ENCODE results near the gene APLNR. TPM values are rescaled to one million over a fixed set of nuclear protein-coding genes. Genes with fewer than 3 reads are reported as not detected.
A peak's percentile ranks its signal among the peaks of the same experiment; 100 is the strongest.

The APLNR gene
- polyA plus RNA-seq, 3 donors, result not detected

DNA sequence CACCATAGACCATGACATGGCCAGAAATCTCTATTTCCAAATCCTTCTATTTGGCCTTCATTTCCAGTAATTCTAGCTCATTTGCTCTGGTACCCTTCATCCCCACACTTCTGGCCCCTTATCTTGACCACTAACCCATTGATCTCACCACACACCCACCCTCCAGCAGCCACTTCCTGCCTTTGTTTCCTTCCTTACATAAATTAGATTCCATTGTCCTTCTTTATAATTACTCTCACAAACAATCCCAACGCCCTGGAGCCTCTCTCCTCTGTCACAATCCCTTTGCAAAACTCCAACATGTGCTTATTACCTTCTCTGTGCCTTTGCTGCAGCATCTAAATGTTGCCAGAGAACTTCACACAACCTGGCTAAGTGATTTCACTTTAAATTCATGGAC, 14.8 kb downstream of the APLNR start:
- Mint-ChIP-seq H3K4me3 (no peak overlapping the region), H3K36me3 (no peaks in the 10 kb centered on the region), H3K27me3 (ENCODE audit: low read depth in 3 of 3) (peaks cover 0 to 4% (median 2%) of the 10 kb centered on the region in 3 donors), H3K27ac (no peak overlapping the region), H3K4me1 (peaks cover 17% of the 10 kb centered on the region), H3K9me3 (peaks cover 0 to 9% (median 7%) of the 10 kb centered on the region in 7 donors)
- H3K9ac ChIP-seq (ENCODE audit: insufficient read depth, low read length, poor library complexity, severe bottlenecking), result no peak overlapping the region
- peaks cover 6 to 10% of the 10 kb centered on the region in 2 donors for H3K27me3 ChIP-seq (ENCODE audit: control insufficient read depth in 2 of 2, insufficient read depth in 2 of 2, low read length in 2 of 2)
- no peaks in the 10 kb centered on the region for H3K79me2 ChIP-seq (ENCODE audit: insufficient read depth, low read length)
- no peaks in the 10 kb centered on the region for H4K20me1 ChIP-seq (ENCODE audit: insufficient read depth, low read length)
- H3K4me2 ChIP-seq (replicated peaks; ENCODE audit: extremely low read depth, low read length, poor library complexity, severe bottlenecking), result no peak overlapping the region
- TF ChIP-seq, protein P1, sequence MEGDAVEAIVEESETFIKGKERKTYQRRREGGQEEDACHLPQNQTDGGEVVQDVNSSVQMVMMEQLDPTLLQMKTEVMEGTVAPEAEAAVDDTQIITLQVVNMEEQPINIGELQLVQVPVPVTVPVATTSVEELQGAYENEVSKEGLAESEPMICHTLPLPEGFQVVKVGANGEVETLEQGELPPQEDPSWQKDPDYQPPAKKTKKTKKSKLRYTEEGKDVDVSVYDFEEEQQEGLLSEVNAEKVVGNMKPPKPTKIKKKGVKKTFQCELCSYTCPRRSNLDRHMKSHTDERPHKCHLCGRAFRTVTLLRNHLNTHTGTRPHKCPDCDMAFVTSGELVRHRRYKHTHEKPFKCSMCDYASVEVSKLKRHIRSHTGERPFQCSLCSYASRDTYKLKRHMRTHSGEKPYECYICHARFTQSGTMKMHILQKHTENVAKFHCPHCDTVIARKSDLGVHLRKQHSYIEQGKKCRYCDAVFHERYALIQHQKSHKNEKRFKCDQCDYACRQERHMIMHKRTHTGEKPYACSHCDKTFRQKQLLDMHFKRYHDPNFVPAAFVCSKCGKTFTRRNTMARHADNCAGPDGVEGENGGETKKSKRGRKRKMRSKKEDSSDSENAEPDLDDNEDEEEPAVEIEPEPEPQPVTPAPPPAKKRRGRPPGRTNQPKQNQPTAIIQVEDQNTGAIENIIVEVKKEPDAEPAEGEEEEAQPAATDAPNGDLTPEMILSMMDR (IDR thresholded peaks at IDR 0.05), result no peak
- WGBS (ENCODE audit: insufficient coverage), result 13% methylated on average over 1 of the region's 1 CpG
- no peak overlapping the region for H3K4me3 ChIP-seq (replicated peaks in 1 of 3; ENCODE audit: low read depth in 2 of 3, low read length in 3 of 3)
- no peak for DNase-seq
- no peak overlapping the region for H3K27ac ChIP-seq (ENCODE audit: low read depth in 1 of 2, low read length in 2 of 2)
- peaks cover 13 to 14% of the 10 kb centered on the region in 2 donors for H3K4me1 ChIP-seq (ENCODE audit: control insufficient read depth in 1 of 2, insufficient read depth in 2 of 2, low read length in 2 of 2)
- no peak overlapping the region for H2AFZ ChIP-seq (ENCODE audit: insufficient read depth, low read depth, low read length, poor library complexity, severe bottlenecking)
- H3K36me3 ChIP-seq (replicated peaks in 1 of 2; ENCODE audit: control insufficient read depth in 1 of 2, insufficient read depth in 2 of 2, low read length in 2 of 2), result no peaks in the 10 kb centered on the region
- intact Hi-C loops (cut with micrococcal nuclease), result no loop called here
- H3K9me3 ChIP-seq (replicated peaks in 1 of 2; ENCODE audit: control insufficient read depth in 1 of 2, insufficient read depth in 1 of 2, low read length in 2 of 2), result no peaks in the 10 kb centered on the region

DNA sequence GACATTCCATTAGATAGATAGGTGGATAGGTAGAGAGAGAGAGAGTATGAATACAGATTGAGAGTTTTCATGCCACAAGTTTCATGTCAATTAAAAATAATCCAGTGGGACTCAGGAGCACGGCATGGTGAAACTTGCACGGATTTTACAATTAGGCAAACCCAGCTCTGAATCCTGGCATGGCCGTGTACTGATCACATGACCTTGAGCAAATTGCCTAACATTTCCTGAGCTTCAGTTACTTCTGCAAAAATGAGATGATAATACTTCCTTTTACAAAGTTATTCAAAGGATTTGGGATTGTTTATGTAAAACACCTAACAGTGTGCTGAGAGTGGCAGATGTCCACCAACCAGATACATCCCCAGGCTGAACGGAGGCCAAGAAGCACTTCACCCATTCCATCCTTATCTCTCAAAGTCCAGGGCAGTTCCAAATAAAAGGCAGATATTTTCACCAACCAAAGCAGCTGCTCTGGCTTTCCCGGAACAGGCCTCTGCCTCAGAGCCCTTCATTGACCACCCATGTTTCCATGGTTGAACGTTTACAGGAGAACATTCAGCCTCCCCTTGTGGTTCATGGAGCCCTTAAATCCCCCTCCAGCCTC, 17.9 kb downstream of the APLNR start:
- no peak overlapping the region for H3K27ac ChIP-seq (ENCODE audit: low read depth in 1 of 2, low read length in 2 of 2)
- no peak overlapping the region for H3K4me3 Mint-ChIP-seq
- no peak overlapping the region for H3K9ac ChIP-seq (ENCODE audit: insufficient read depth, low read length, poor library complexity, severe bottlenecking)
- intact Hi-C loops (cut with micrococcal nuclease), result no loop called here
- peaks cover 20% of the 10 kb centered on the region for H3K4me1 Mint-ChIP-seq
- peak overlapping the region in 6 of 7 donors; percentile 10 to 70 (median 56) for H3K27ac Mint-ChIP-seq
- peaks cover 13 to 16% of the 10 kb centered on the region in 2 donors for H3K4me1 ChIP-seq (ENCODE audit: control insufficient read depth in 1 of 2, insufficient read depth in 2 of 2, low read length in 2 of 2)
- H3K36me3 ChIP-seq (replicated peaks in 1 of 2; ENCODE audit: control insufficient read depth in 1 of 2, insufficient read depth in 2 of 2, low read length in 2 of 2), result no peaks in the 10 kb centered on the region
- peaks cover 2 to 4% (median 2%) of the 10 kb centered on the region in 3 donors for H3K27me3 Mint-ChIP-seq (ENCODE audit: low read depth in 3 of 3)
- H2AFZ ChIP-seq (ENCODE audit: insufficient read depth, low read depth, low read length, poor library complexity, severe bottlenecking), result no peak overlapping the region
- peaks cover 0 to 9% (median 7%) of the 10 kb centered on the region in 7 donors for H3K9me3 Mint-ChIP-seq
- H3K79me2 ChIP-seq (ENCODE audit: insufficient read depth, low read length), result no peaks in the 10 kb centered on the region
- DNase-seq, result peak; percentile 18 to 56 (median 51)
- H3K4me3 ChIP-seq (replicated peaks in 1 of 3; ENCODE audit: low read depth in 2 of 3, low read length in 3 of 3), result peak overlapping the region in 1 of 3 experiments; percentile 20
- H3K9me3 ChIP-seq (replicated peaks in 1 of 2; ENCODE audit: control insufficient read depth in 1 of 2, insufficient read depth in 1 of 2, low read length in 2 of 2), result no peaks in the 10 kb centered on the region
- TF ChIP-seq, protein P1 (IDR thresholded peaks at IDR 0.05), result no peak
- peaks cover 3 to 4% of the 10 kb centered on the region in 2 donors for H3K27me3 ChIP-seq (ENCODE audit: control insufficient read depth in 2 of 2, insufficient read depth in 2 of 2, low read length in 2 of 2)
- no peaks in the 10 kb centered on the region for H4K20me1 ChIP-seq (ENCODE audit: insufficient read depth, low read length)
- no peak overlapping the region for H3K4me2 ChIP-seq (replicated peaks; ENCODE audit: extremely low read depth, low read length, poor library complexity, severe bottlenecking)
- H3K36me3 Mint-ChIP-seq, result no peaks in the 10 kb centered on the region
- 27% methylated on average over 5 of the region's 6 CpGs for WGBS (ENCODE audit: insufficient coverage)
